ENCODE results near the gene DACH1.
"Not testable (repeated sequence)": the region's sequence is repeated elsewhere in the genome, so short reads cannot be mapped to it uniquely, and the experiment has no call there.

DACH1 gene

GRCh38 chr13:71863254-71863865 is 3.6 kb downstream of the DACH1 start:
- H3K4me1 Mint-ChIP-seq (ENCODE audit: low read depth in 2 of 2), result peaks cover 3% of the 10 kb centered on the region in 2 donors
- DNase-seq (no peak), ATAC-seq (replicated peaks) (no peak)
- H3K27me3 Mint-ChIP-seq, result peaks cover 30 to 33% of the 10 kb centered on the region in 2 donors
- H3K9me3 Mint-ChIP-seq, result peaks cover 0 to 8% of the 10 kb centered on the region in 2 donors
- peaks cover 4% of the 10 kb centered on the region for H3K36me3 Mint-ChIP-seq (ENCODE audit: insufficient read depth)
- no peak overlapping the region for H3K4me3 Mint-ChIP-seq
- no peak overlapping the region for H3K27ac Mint-ChIP-seq

- ATAC-seq (replicated peaks) (no peak), DNase-seq (no peak)
- no peak overlapping the region for H3K27ac Mint-ChIP-seq
- H3K4me3 Mint-ChIP-seq, result no peak overlapping the region
- peaks cover 0 to 8% of the 10 kb centered on the region in 2 donors for H3K9me3 Mint-ChIP-seq
- peaks cover 4% of the 10 kb centered on the region for H3K36me3 Mint-ChIP-seq (ENCODE audit: insufficient read depth)
- H3K27me3 Mint-ChIP-seq, result peaks cover 29 to 33% of the 10 kb centered on the region in 2 donors
- H3K4me1 Mint-ChIP-seq (ENCODE audit: low read depth in 2 of 2), result peaks cover 3% of the 10 kb centered on the region in 2 donors
Observed at GRCh38 chr13:71862459-71862943, 4.5 kb downstream of the DACH1 start.

DNA sequence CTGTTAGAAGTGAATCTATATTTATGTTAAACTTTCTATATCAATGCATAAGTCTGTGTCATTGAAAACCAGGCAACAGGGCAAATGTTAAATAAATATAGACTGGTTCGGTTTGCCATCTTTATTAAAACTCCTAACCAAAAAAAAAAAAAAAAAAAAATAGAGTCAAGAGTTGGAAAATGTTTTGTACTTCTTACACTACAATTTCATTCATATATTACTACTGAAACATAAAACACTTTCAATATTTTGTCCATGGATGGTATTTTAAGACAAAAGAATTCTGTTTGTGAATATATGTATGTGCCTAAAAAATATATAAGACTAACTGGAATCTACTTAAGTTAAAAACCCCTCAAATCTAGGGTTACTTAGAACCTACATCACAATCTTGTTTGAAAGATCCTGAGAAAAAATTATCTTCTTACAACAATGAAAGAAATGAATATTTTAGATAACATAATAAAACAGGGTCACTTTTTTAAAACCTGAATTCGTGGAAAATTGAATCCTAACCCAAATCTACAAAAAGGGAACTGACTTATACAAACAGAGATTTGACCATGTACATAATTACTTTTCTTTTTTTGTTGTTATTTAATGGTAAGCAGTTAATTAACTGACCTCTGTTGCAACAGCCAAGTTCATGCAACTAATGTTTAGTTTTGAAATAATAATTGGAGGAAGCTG is 5.1 kb downstream of the DACH1 start:
- H3K9me3 Mint-ChIP-seq, result peaks cover 0 to 8% of the 10 kb centered on the region in 2 donors
- DNase-seq, result no peak
- H3K4me1 Mint-ChIP-seq (ENCODE audit: low read depth in 2 of 2), result no peaks in the 10 kb centered on the region
- no peak overlapping the region for H3K4me3 Mint-ChIP-seq
- ATAC-seq (replicated peaks), result no peak
- peaks cover 23 to 27% of the 10 kb centered on the region in 2 donors for H3K27me3 Mint-ChIP-seq
- H3K27ac Mint-ChIP-seq, result no peak overlapping the region
- peaks cover 4% of the 10 kb centered on the region for H3K36me3 Mint-ChIP-seq (ENCODE audit: insufficient read depth)

GRCh38 chr13:71860547-71861138 is 6.4 kb downstream of the DACH1 start:
- Mint-ChIP-seq H3K36me3 (ENCODE audit: insufficient read depth) (peaks cover 4% of the 10 kb centered on the region), H3K27ac (no peak overlapping the region), H3K27me3 (peaks cover 18 to 19% of the 10 kb centered on the region in 2 donors), H3K4me1 (ENCODE audit: low read depth in 2 of 2) (no peaks in the 10 kb centered on the region), H3K9me3 (peaks cover 0 to 8% of the 10 kb centered on the region in 2 donors), H3K4me3 (no peak overlapping the region)
- DNase-seq (no peak), ATAC-seq (replicated peaks) (no peak)

DNA sequence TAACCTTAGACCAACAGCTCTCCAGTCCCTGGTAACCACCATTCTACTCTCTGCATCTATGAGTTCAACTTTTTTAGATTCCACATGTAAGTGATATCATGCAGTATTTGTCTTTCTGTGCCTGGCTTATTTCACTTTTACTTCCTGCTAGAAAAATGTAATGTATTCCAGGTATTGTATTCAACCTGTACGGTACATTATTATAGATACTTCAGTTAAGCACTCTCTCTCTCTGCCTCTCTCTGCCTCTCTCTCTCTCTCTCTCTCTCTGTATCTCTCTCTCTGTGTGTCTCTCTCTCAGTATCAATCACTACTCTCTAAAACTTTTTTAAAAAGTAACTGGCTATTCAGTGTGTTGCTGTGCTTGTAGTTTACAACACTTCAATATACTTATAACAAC is 8.4 kb downstream of the DACH1 start:
- no peak for DNase-seq
- no peaks in the 10 kb centered on the region for H3K36me3 Mint-ChIP-seq (ENCODE audit: insufficient read depth)
- H3K4me3 Mint-ChIP-seq, result no peak overlapping the region
- peaks cover 0 to 2% of the 10 kb centered on the region in 2 donors for H3K9me3 Mint-ChIP-seq
- no peak for ATAC-seq (replicated peaks)
- no peak overlapping the region for H3K27ac Mint-ChIP-seq
- H3K4me1 Mint-ChIP-seq (ENCODE audit: low read depth in 2 of 2), result no peaks in the 10 kb centered on the region
- H3K27me3 Mint-ChIP-seq, result peaks cover 1 to 4% of the 10 kb centered on the region in 2 donors

DNA sequence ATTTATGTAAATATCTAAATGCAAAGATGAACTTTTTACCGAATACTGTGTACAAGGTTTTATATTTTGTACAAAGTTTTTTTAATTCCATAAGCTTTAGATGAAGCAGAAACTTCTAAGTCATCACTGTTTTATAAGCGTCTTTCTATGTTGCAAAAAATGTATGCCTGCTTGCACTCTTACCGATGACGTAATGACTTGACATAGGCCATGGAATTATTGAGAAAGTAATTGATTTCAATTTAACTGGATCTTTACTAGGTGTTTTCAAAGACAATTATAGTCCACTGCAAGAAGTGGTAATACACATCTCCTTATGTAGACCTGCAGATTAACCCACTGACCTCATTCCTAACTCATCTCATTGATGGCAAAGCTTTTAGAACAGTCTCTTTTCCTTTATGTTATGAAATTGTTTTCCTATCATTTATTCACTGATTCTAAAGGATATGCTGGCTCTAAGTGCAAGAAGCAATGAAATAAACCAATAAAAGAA is 10.4 kb downstream of the DACH1 start:
- Mint-ChIP-seq H3K4me1 (ENCODE audit: low read depth in 2 of 2) (no peaks in the 10 kb centered on the region), H3K36me3 (ENCODE audit: insufficient read depth) (no peaks in the 10 kb centered on the region), H3K9me3 (peaks cover 0 to 2% of the 10 kb centered on the region in 2 donors), H3K27ac (no peak overlapping the region), H3K27me3 (no peaks in the 10 kb centered on the region), H3K4me3 (no peak overlapping the region)
- ATAC-seq (replicated peaks), result no peak
- no peak for DNase-seq

- H3K9me3 Mint-ChIP-seq, result no peaks in the 10 kb centered on the region
- no peaks in the 10 kb centered on the region for H3K27me3 Mint-ChIP-seq
- DNase-seq (no peak), ATAC-seq (replicated peaks) (no peak)
- no peaks in the 10 kb centered on the region for H3K4me1 Mint-ChIP-seq (ENCODE audit: low read depth in 2 of 2)
- no peaks in the 10 kb centered on the region for H3K36me3 Mint-ChIP-seq (ENCODE audit: insufficient read depth)
- no peak overlapping the region for H3K4me3 Mint-ChIP-seq
- no peak overlapping the region for H3K27ac Mint-ChIP-seq
Observed at GRCh38 chr13:71854401-71854800, 12.6 kb downstream of the DACH1 start.

DNA sequence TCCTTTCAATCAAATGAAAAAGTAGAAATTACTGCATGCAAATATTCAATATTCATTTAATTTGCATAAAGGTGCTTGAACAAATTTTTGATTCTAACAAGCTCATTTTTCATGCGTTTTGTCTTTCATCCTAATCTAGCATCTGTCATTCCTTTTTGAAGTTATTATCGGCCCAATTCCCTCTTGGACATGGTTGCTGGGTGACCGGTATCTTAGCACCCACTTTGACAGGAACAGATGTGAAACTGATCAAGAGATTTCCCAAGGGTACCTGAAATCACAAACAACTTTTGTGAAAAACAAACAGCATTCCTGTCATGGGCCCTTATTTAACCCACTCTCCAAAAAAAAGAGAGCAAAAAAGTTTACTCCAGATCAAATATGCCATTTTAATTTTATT is 13.3 kb downstream of the DACH1 start:
- no peak for ATAC-seq (replicated peaks)

DNA sequence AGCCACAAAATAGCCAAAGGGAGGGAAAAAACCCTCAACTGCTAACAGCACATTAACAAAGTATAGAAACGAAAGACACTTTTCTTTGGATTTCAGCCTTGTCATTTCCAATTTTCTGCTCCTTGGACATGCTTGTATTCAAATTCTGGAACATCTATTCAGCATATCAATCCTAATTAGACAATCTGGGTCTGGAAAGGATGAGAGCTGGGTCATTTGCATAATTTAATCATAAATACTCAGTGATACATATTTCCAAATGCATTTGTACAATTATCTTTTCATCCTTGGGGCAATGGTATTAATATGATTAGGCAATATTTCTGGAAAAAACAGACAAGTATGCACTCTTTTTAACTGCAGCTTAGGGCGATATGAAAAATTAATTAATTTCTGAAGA is 14.3 kb downstream of the DACH1 start:
- ATAC-seq (replicated peaks) (no peak), DNase-seq (no peak)
- Mint-ChIP-seq H3K27ac (no peak overlapping the region), H3K4me3 (no peak overlapping the region), H3K4me1 (ENCODE audit: low read depth in 2 of 2) (no peaks in the 10 kb centered on the region), H3K27me3 (no peaks in the 10 kb centered on the region), H3K9me3 (no peaks in the 10 kb centered on the region), H3K36me3 (ENCODE audit: insufficient read depth) (no peaks in the 10 kb centered on the region)

More for the DNA sequence above, 13.3 kb downstream of the DACH1 start:
- Mint-ChIP-seq H3K36me3 (ENCODE audit: insufficient read depth) (no peaks in the 10 kb centered on the region), H3K27ac (no peak overlapping the region), H3K9me3 (no peaks in the 10 kb centered on the region), H3K4me3 (no peak overlapping the region), H3K27me3 (no peaks in the 10 kb centered on the region), H3K4me1 (ENCODE audit: low read depth in 2 of 2) (no peaks in the 10 kb centered on the region)
- no peak for DNase-seq

- H3K36me3 Mint-ChIP-seq (ENCODE audit: insufficient read depth), result no peaks in the 10 kb centered on the region
- H3K4me3 Mint-ChIP-seq, result no peak overlapping the region
- DNase-seq, result no peak
- no peaks in the 10 kb centered on the region for H3K9me3 Mint-ChIP-seq
- no peaks in the 10 kb centered on the region for H3K27me3 Mint-ChIP-seq
- ATAC-seq (replicated peaks), result no peak
- H3K27ac Mint-ChIP-seq, result no peak overlapping the region
- no peaks in the 10 kb centered on the region for H3K4me1 Mint-ChIP-seq (ENCODE audit: low read depth in 2 of 2)
Observed at GRCh38 chr13:71851498-71852409, 15.2 kb downstream of the DACH1 start.

DNA sequence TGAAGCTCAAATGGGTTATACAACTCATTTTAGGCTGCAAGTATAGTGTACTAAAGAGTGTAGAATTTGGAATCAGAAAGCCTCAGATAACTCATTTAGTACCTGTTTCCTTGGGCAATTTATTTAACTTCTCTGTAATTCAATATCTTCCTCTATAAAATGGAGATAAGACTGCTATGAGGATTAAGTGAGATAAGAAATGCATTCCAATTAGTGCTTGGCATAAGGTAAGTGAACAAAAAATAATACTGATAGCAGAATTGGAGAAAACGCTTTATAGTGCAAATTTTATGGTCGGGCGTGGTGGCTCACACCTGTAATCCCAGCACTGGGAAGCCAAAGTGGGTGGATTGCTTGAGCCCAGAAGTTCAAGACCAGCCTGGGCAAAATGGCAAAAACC is 25.0 kb downstream of the DACH1 start:
- Mint-ChIP-seq H3K4me3 (no peak overlapping the region), H3K27me3 (no peaks in the 10 kb centered on the region), H3K27ac (no peak overlapping the region), H3K36me3 (ENCODE audit: insufficient read depth) (no peaks in the 10 kb centered on the region), H3K9me3 (peaks cover under 1 to 5% of the 10 kb centered on the region in 2 donors), H3K4me1 (ENCODE audit: low read depth in 2 of 2) (no peaks in the 10 kb centered on the region)
- DNase-seq (no peak), ATAC-seq (replicated peaks) (no peak)

DNA sequence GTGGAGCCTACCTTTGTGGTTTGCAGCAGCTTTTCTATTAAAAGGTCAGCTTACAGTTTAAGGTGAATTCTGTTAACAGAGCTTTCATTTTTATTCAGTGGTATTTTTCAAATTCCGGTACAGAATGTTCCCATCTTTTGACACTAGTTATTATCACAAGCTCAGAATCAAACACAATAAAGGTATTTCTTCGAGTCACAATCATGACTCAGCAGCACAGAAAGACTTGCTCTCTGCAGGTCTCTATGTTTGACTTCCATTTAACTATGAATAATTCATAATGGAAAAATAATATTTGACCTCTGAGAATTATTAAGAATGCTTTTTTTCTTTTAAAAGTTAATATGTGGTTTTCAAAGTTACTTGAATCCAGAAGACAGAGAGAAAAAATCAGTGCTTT is 28.2 kb downstream of the DACH1 start:
- no peaks in the 10 kb centered on the region for H3K4me1 Mint-ChIP-seq (ENCODE audit: low read depth in 2 of 2)
- H3K36me3 Mint-ChIP-seq (ENCODE audit: insufficient read depth), result no peaks in the 10 kb centered on the region
- no peak overlapping the region for H3K4me3 Mint-ChIP-seq
- DNase-seq, result no peak
- H3K9me3 Mint-ChIP-seq, result peaks cover 6 to 8% of the 10 kb centered on the region in 2 donors
- no peak for ATAC-seq (replicated peaks)
- no peaks in the 10 kb centered on the region for H3K27me3 Mint-ChIP-seq
- H3K27ac Mint-ChIP-seq, result no peak overlapping the region

DNA sequence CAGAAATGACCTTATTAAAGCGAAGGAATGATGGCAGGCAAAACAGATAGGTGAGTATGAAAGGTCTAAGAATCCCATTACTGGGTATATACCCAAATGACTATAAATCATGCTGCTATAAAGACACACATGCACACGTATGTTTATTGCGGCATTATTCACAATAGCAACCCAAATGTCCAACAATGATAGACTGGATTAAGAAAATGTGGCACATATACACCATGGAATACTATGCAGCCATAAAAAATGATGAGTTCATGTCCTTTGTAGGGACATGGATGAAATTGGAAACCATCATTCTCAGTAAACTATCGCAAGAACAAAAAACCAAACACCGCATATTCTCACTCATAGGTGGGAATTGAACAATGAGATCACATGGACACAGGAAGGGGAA is 29.4 kb downstream of the DACH1 start:
- ATAC-seq (replicated peaks); H3K27ac Mint-ChIP-seq; H3K4me3 Mint-ChIP-seq; H3K4me1 Mint-ChIP-seq (ENCODE audit: low read depth in 2 of 2); H3K27me3 Mint-ChIP-seq; DNase-seq; H3K9me3 Mint-ChIP-seq; H3K36me3 Mint-ChIP-seq (ENCODE audit: insufficient read depth): not testable (repeated sequence)

All from effector memory CD8-positive, alpha-beta T cell (primary cell).